HepG2 (cell line): ENCODE measurements around the gene NME1. TPM values are rescaled to one million over a fixed set of nuclear protein-coding genes. Genes with fewer than 3 reads are reported as not detected.

ENCODE experiments used
- AFF4 ChIP-seq: sonication (generic); formaldehyde crosslinking; IDR thresholded peaks from 2 replicates; pipeline ENCODE4 v1.4.0; 2020; ENCODE audit warnings: missing genetic modification reagents
- AKAP8 ChIP-seq: sonication (generic); formaldehyde crosslinking; IDR thresholded peaks from 2 replicates; pipeline ENCODE4 v1.5.1; 2020; ENCODE audit warnings: mild to moderate bottlenecking, missing genetic modification reagents
- ATF4 ChIP-seq, 2 experiments: fragments of 450-650 bp in 1 of 2; sonication (generic) in 1 of 2; formaldehyde crosslinking; IDR thresholded peaks; 2 replicates each; pipeline versions ENCODE4 v1.5.0 to v1.8.0; 2020 to 2022; ENCODE audit warnings: mild to moderate bottlenecking in 1 of 2, missing genetic modification reagents in 1 of 2
- CHD4 ChIP-seq: fragments of 200-600 bp; sonication (generic); IDR thresholded peaks from 2 replicates; pipeline ENCODE4 v1.7.0; 2017; ENCODE audit warnings: mild to moderate bottlenecking, low read length, borderline replicate concordance
- DNMT3B ChIP-seq: conservative IDR thresholded peaks from 2 replicates; pipeline ENCODE4 v1.6.1; 2016; ENCODE audit warnings: missing biosample characterization, control low read depth
- FOXJ3 ChIP-seq: sonication (generic); formaldehyde crosslinking; IDR thresholded peaks from 2 replicates; pipeline ENCODE4 v1.4.0; 2020; ENCODE audit warnings: missing genetic modification reagents, mild to moderate bottlenecking, borderline replicate concordance
- GFI1 ChIP-seq: sonication (generic); formaldehyde crosslinking; IDR thresholded peaks from 2 replicates; pipeline ENCODE4 v1.5.0; 2020; ENCODE audit warnings: missing genetic modification reagents, mild to moderate bottlenecking, borderline replicate concordance
- HNRNPUL1 ChIP-seq: fragments of 200-400 bp; formaldehyde crosslinking; IDR thresholded peaks from 2 replicates; pipeline ENCODE4 v1.6.1; 2017; ENCODE audit warnings: low read depth, mild to moderate bottlenecking, low read length, moderate library complexity
- IKZF4 ChIP-seq: sonication (generic); formaldehyde crosslinking; IDR thresholded peaks from 2 replicates; pipeline ENCODE4 v1.5.1; 2020; ENCODE audit warnings: borderline replicate concordance, mild to moderate bottlenecking, low read depth, missing genetic modification reagents; ENCODE audit errors: not compliant biosample characterization
- JUND ChIP-seq: sonication (generic); formaldehyde crosslinking; IDR thresholded peaks from 2 replicates; pipeline ENCODE4 v1.8.0; 2022; ENCODE audit warnings: mild to moderate bottlenecking, missing genetic modification reagents
- PRPF4 ChIP-seq: fragments of 200-400 bp; formaldehyde crosslinking; IDR thresholded peaks from 2 replicates; pipeline ENCODE4 v1.6.1; 2016; ENCODE audit warnings: low read length, low read depth; ENCODE audit not compliant: poor library complexity, severe bottlenecking
- THAP8 ChIP-seq: sonication (generic); formaldehyde crosslinking; IDR thresholded peaks from 2 replicates; pipeline ENCODE4 v1.5.1; 2020; ENCODE audit warnings: missing genetic modification reagents, mild to moderate bottlenecking, borderline replicate concordance
- TMF1 ChIP-seq: sonication (generic); formaldehyde crosslinking; IDR thresholded peaks from 2 replicates; pipeline ENCODE4 v1.8.1; 2022; ENCODE audit warnings: low read depth, missing genetic modification reagents
- ZBTB25 ChIP-seq: IDR thresholded peaks from 2 replicates; pipeline ENCODE4 v1.6.1; 2018; ENCODE audit warnings: missing genetic modification reagents
- ZBTB38 ChIP-seq: sonication (generic); formaldehyde crosslinking; IDR thresholded peaks from 2 replicates; pipeline ENCODE4 v1.5.1; 2020; ENCODE audit warnings: mild to moderate bottlenecking, missing genetic modification reagents
- ZNF12 ChIP-seq: sonication (generic); formaldehyde crosslinking; IDR thresholded peaks from 2 replicates; pipeline ENCODE4 v1.5.0; 2020; ENCODE audit warnings: missing genetic modification reagents
- ZNF143 ChIP-seq: sonication (generic); formaldehyde crosslinking; IDR thresholded peaks from 2 replicates; pipeline ENCODE4 v1.4.0; 2020; ENCODE audit warnings: missing genetic modification reagents
- ZNF292 ChIP-seq: sonication (generic); formaldehyde crosslinking; IDR thresholded peaks from 2 replicates; pipeline ENCODE4 v1.8.1; 2022; ENCODE audit warnings: mild to moderate bottlenecking, low read depth, missing genetic modification reagents, borderline replicate concordance
- ZNF674 ChIP-seq: sonication (generic); formaldehyde crosslinking; IDR thresholded peaks from 2 replicates; pipeline ENCODE4 v1.5.0; 2020; ENCODE audit warnings: low read depth, mild to moderate bottlenecking, missing genetic modification reagents
- polyA plus RNA-seq, 8 experiments: library from polyadenylated mRNA; depleted of rRNA in 3 of 8; stranded (reverse) in 7 of 8; unstranded in 1 of 8; fragments of >200 nt; fragmentation: Illumina TruSeq in 4 of 8; extraction: Trizol in 4 of 8; gene quantifications; 2 replicates each; pipeline versions ENCODE4 v1.2.1 to v1.2.3, GENCODE V29; 2011 to 2016; ENCODE audit warnings: low read depth in 4 of 8, missing spikeins in 1 of 8, mixed read lengths in 1 of 8; ENCODE audit not compliant: insufficient read depth in 1 of 8
- total RNA-seq, 5 experiments: library from RNA; depleted of rRNA; stranded (reverse); fragments of >200 nt; fragmentation: Illumina TruSeq; extraction: Trizol; gene quantifications; 2 replicates each; pipeline ENCODE4 v1.2.3, GENCODE V29; 2016; ENCODE audit warnings: low read depth in 1 of 5
- TF ChIP-seq, protein P1 (sequence below): IDR thresholded peaks from 2 replicates; pipeline ENCODE4 v1.6.1; 2016; ENCODE audit warnings: low read depth

The NME1 gene
- total and polyA plus RNA-seq, 2 of the 13 experiments (the other 11 are each of a cell fraction or from before 2014, with no cell fraction given): 295 to 516 TPM

GRCh38 chr17:51153210-51154072, at the start of gene NME1 (continued):
- TF ChIP-seq THAP8 (CRISPR knock-in tag) (peak; percentile 94; the same call in 1 of the 2 replicates), FOXJ3 (CRISPR knock-in tag) (peak; percentile 92), ZNF292 (CRISPR knock-in tag) (peak; percentile 78; the same call in 1 of the 2 replicates), CHD4 (peak; percentile 74; the same call in 1 of the 2 replicates), TMF1 (peak; percentile 36; the same call in 1 of the 2 replicates), AKAP8 (peak; percentile 92; the same call in 1 of the 2 replicates), AFF4 (peak; percentile 88), JUND (CRISPR knock-in tag) (peak; percentile 86), ZNF674 (no peak), PRPF4 (peak; percentile 68), ZNF143 (CRISPR knock-in tag) (peak; percentile 77), ZBTB38 (CRISPR knock-in tag) (peak; percentile 98), IKZF4 (CRISPR knock-in tag) (peak; percentile 95), ZNF12 (CRISPR knock-in tag) (peak; percentile 72), ATF4 (CRISPR knock-in tag; IDR thresholded peaks at IDR 0.05) (no peak; a peak in 2 of 4 replicates), HNRNPUL1 (no peak), DNMT3B (CRISPR knock-in tag) (peak; percentile 73), GFI1 (peak; percentile 93), ZBTB25 (CRISPR knock-in tag) (peak; percentile 99)
- TF ChIP-seq, protein P1, sequence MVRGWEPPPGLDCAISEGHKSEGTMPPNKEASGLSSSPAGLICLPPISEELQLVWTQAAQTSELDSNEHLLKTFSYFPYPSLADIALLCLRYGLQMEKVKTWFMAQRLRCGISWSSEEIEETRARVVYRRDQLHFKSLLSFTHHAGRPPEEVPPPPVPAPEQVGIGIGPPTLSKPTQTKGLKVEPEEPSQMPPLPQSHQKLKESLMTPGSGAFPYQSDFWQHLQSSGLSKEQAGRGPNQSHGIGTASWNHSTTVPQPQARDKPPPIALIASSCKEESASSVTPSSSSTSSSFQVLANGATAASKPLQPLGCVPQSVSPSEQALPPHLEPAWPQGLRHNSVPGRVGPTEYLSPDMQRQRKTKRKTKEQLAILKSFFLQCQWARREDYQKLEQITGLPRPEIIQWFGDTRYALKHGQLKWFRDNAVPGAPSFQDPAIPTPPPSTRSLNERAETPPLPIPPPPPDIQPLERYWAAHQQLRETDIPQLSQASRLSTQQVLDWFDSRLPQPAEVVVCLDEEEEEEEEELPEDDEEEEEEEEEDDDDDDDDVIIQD: peak; percentile 94
